Panc1 (cell line): ENCODE results near the gene SLC9A9. TPM values are rescaled to one million over a fixed set of nuclear protein-coding genes. Genes with fewer than 3 reads are reported as not detected.

ENCODE experiments used
- ATAC-seq: fragments of 200-7000 bp; cut with Tn5 transposase; 2 replicates; pipeline ENCODE4 v1.9.1; 2020; ENCODE audit warnings: mild to moderate bottlenecking, moderate library complexity
- BruUV-seq: library from RNA; stranded (reverse); fragments of 400-500 nt; replicated peaks from 2 replicates; lab custom pipeline; 2021; lab: Mats Ljungman, UMichigan
- CTCF ChIA-PET: fragments of 300-600 bp; sonication (Branson Sonifier 250); formaldehyde crosslinking; loops from one replicate; lab custom pipeline; 2022; ENCODE audit warnings: antibody characterized with exemption; lab: Charles Lee
- POLR2A ChIA-PET: fragments of 300-600 bp; sonication (Branson Sonifier 250); formaldehyde crosslinking; loops from one replicate; lab custom pipeline; 2022; ENCODE audit warnings: antibody characterized with exemption; lab: Charles Lee
- DNase-seq: peaks from one replicate; pipeline ENCODE4 v3.0.0-alpha.2; 2010; ENCODE audit warnings: low read depth, low spot score
- H3K27ac ChIP-seq: 2 replicates; pipeline ENCODE4 v1.5.1; 2011; ENCODE audit warnings: mild to moderate bottlenecking, low read length, inconsistent platforms
- H3K27me3 ChIP-seq: fragments of 200-500 bp; sonication (Bioruptor generic); 2 replicates; pipeline ENCODE4 v1.6.0; 2014; ENCODE audit warnings: low read length, inconsistent platforms; ENCODE audit not compliant: control insufficient read depth, insufficient read depth
- H3K36me3 ChIP-seq: fragments of 200-500 bp; sonication (Bioruptor generic); 2 replicates; pipeline ENCODE4 v1.5.1; 2014; ENCODE audit warnings: inconsistent platforms, mild to moderate bottlenecking, low read length, moderate library complexity; ENCODE audit not compliant: control insufficient read depth, insufficient read depth
- H3K4me1 ChIP-seq: 2 replicates; pipeline ENCODE4 v1.5.1; 2011; ENCODE audit warnings: inconsistent platforms, mild to moderate bottlenecking, low read length, moderate library complexity; ENCODE audit not compliant: control insufficient read depth, insufficient read depth
- H3K4me3 ChIP-seq, 2 experiments: 2 replicates each; pipeline ENCODE4 v1.5.1; 2011 to 2012; ENCODE audit warnings: low read depth in 2 of 2, low read length in 2 of 2, mild to moderate bottlenecking in 2 of 2, inconsistent platforms in 1 of 2, moderate library complexity in 1 of 2
- H3K9me3 ChIP-seq: fragments of 200-500 bp; sonication (Bioruptor generic); 2 replicates; pipeline ENCODE4 v1.5.1; 2014; ENCODE audit warnings: low read depth, mild to moderate bottlenecking, inconsistent platforms, low read length, moderate library complexity; ENCODE audit not compliant: control insufficient read depth, insufficient read depth
- POLR2AphosphoS5 ChIP-seq: IDR thresholded peaks from 2 replicates; pipeline ENCODE4 v1.6.1; 2012; ENCODE audit warnings: mild to moderate bottlenecking, low read depth, low read length, moderate library complexity
- SIN3A ChIP-seq: IDR thresholded peaks from 2 replicates; pipeline ENCODE4 v1.6.1; 2012; ENCODE audit warnings: low read depth, mild to moderate bottlenecking, low read length, moderate library complexity, borderline replicate concordance; ENCODE audit not compliant: insufficient read depth
- TCF7L2 ChIP-seq: IDR thresholded peaks from 2 replicates; pipeline ENCODE4 v1.6.1; 2011; ENCODE audit warnings: mild to moderate bottlenecking, low read depth, low read length, inconsistent platforms
- in situ Hi-C: cut with HindIII; loops from 2 replicates; pipeline ENCODE4 v1.10.0; 2016; ENCODE audit warnings: low sequenced_read_pairs, low pct_unique_long_range_greater_than_20kb
- intact Hi-C: fragments of 100-400 bp; cut with micrococcal nuclease; formaldehyde crosslinking; loops from one replicate; pipeline ENCODE4 v1.10.0; 2022; ENCODE audit not compliant: unreplicated experiment
- total RNA-seq: library from RNA; stranded (reverse); gene quantifications from one replicate; pipeline ENCODE4 v1.2.1, GENCODE V29; 2021; ENCODE audit not compliant: unreplicated experiment
- TF ChIP-seq, protein P1 (sequence below): fragments of 450-650 bp; IDR thresholded peaks from 2 replicates; pipeline ENCODE4 v1.5.1; 2017; ENCODE audit warnings: mild to moderate bottlenecking
- TF ChIP-seq, protein P2 (sequence below), 2 experiments: IDR thresholded peaks; 2 replicates each; pipeline ENCODE4 v1.6.1; 2011 to 2012; ENCODE audit warnings: low read depth in 2 of 2, control low read depth in 1 of 2, low read length in 1 of 2, mild to moderate bottlenecking in 1 of 2, moderate library complexity in 1 of 2; ENCODE audit not compliant: insufficient read depth in 1 of 2

The SLC9A9 gene
- total RNA-seq, 1 experiment from 2014 or later, result not detected

DNA sequence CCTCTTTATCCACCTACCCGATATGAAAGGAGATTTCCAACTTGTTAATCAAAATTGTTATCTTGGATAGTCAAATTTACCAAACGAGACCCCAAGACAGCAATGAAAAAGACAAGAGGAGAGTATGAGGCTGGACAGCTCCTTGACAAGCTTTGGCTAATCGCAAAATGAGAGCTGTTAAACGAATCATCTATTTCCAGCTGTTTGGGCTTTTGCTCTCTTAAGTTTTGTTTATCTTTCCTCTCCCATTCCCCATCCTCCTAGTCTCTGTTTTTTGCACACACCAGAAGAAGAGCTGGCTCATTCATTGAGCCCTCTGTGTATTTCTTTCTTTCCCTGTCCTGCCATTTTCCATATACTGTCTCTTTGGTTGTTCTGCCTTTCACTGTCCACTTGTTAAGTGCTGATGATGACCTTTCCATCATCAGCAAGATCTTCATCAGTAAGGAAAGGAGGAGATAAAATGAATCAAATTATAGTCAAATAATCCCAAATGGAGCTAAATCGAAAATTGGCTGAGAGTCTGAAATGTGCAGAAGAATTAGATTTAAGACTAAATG, 161.6 kb downstream of the SLC9A9 start:
- in situ Hi-C loops (no loop called here), intact Hi-C loops (no loop called here)

DNA sequence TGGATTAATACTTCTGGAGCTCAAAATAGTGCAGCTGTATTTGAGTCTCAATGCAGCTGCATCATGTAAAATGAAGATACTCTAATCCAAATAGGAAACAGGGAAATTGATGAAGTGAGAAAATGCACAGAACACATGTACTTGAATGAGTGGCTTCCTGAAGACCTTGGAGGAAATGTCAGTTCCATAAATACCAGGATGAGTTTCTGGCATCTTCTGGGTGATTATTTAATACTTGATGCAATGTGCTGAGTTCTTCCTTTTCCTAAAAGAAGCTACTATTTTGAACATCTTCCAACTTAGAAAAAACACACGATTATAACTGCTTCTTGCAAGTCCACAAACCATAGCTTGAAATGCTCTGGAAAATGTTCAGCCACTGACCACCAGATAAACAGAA, 162.8 kb downstream of the SLC9A9 start:
- H3K36me3 ChIP-seq, result no peaks in the 10 kb centered on the region
- H3K27ac ChIP-seq, result no peak overlapping the region
- no peaks in the 10 kb centered on the region for H3K9me3 ChIP-seq
- in situ Hi-C loops, result no loop called here
- ATAC-seq (no peak), DNase-seq (no peak)
- H3K4me3 ChIP-seq, result no peak overlapping the region
- intact Hi-C loops, result no loop called here
- no TSS peak for BruUV-seq
- no peaks in the 10 kb centered on the region for H3K4me1 ChIP-seq
- POLR2A ChIA-PET, result interaction anchor here (0.6 kb wide), 1 partner anchor 760 kb away, joined by 3 read pairs; no protein-coding TSS in a partner anchor
- H3K27me3 ChIP-seq, result no peaks in the 10 kb centered on the region; the same call in 1 of the 2 replicates
- TF ChIP-seq, protein P1, sequence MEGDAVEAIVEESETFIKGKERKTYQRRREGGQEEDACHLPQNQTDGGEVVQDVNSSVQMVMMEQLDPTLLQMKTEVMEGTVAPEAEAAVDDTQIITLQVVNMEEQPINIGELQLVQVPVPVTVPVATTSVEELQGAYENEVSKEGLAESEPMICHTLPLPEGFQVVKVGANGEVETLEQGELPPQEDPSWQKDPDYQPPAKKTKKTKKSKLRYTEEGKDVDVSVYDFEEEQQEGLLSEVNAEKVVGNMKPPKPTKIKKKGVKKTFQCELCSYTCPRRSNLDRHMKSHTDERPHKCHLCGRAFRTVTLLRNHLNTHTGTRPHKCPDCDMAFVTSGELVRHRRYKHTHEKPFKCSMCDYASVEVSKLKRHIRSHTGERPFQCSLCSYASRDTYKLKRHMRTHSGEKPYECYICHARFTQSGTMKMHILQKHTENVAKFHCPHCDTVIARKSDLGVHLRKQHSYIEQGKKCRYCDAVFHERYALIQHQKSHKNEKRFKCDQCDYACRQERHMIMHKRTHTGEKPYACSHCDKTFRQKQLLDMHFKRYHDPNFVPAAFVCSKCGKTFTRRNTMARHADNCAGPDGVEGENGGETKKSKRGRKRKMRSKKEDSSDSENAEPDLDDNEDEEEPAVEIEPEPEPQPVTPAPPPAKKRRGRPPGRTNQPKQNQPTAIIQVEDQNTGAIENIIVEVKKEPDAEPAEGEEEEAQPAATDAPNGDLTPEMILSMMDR, result no peak
- TF ChIP-seq TCF7L2 (no peak), SIN3A (no peak), POLR2AphosphoS5 (no peak)
- TF ChIP-seq, protein P2, sequence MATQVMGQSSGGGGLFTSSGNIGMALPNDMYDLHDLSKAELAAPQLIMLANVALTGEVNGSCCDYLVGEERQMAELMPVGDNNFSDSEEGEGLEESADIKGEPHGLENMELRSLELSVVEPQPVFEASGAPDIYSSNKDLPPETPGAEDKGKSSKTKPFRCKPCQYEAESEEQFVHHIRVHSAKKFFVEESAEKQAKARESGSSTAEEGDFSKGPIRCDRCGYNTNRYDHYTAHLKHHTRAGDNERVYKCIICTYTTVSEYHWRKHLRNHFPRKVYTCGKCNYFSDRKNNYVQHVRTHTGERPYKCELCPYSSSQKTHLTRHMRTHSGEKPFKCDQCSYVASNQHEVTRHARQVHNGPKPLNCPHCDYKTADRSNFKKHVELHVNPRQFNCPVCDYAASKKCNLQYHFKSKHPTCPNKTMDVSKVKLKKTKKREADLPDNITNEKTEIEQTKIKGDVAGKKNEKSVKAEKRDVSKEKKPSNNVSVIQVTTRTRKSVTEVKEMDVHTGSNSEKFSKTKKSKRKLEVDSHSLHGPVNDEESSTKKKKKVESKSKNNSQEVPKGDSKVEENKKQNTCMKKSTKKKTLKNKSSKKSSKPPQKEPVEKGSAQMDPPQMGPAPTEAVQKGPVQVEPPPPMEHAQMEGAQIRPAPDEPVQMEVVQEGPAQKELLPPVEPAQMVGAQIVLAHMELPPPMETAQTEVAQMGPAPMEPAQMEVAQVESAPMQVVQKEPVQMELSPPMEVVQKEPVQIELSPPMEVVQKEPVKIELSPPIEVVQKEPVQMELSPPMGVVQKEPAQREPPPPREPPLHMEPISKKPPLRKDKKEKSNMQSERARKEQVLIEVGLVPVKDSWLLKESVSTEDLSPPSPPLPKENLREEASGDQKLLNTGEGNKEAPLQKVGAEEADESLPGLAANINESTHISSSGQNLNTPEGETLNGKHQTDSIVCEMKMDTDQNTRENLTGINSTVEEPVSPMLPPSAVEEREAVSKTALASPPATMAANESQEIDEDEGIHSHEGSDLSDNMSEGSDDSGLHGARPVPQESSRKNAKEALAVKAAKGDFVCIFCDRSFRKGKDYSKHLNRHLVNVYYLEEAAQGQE (IDR thresholded peaks at IDR 0.05; ENCODE audit: insufficient read depth in 1 of 2, low read depth in 2 of 2, low read length in 1 of 2), result no peak
- CTCF ChIA-PET, result no interaction called here

More for the DNA sequence above, 161.6 kb downstream of the SLC9A9 start:
- TF ChIP-seq POLR2AphosphoS5, result no peak
- TF ChIP-seq, protein P2 (IDR thresholded peaks at IDR 0.05; ENCODE audit: insufficient read depth in 1 of 2, low read depth in 2 of 2, low read length in 1 of 2), result peak in 1 of 2 experiments; percentile 56; a peak in 1 of 4 replicates
- no peak for TF ChIP-seq SIN3A
- TF ChIP-seq, protein P1, result no peak
- ChIA-PET POLR2A (no interaction called here), CTCF (interaction anchor here (0.6 kb wide), 1 partner anchor 636 kb away, joined by 6 read pairs; no protein-coding TSS in a partner anchor)
- BruUV-seq, result no TSS peak
- ATAC-seq (no peak), DNase-seq (no peak)
- Histone ChIP-seq H3K27me3 (no peaks in the 10 kb centered on the region; the same call in 1 of the 2 replicates), H3K9me3 (no peaks in the 10 kb centered on the region), H3K4me1 (no peaks in the 10 kb centered on the region), H3K36me3 (no peaks in the 10 kb centered on the region), H3K27ac (no peak overlapping the region), H3K4me3 (no peak overlapping the region)
